ENCODE data around the gene PTPRF.

DNA sequence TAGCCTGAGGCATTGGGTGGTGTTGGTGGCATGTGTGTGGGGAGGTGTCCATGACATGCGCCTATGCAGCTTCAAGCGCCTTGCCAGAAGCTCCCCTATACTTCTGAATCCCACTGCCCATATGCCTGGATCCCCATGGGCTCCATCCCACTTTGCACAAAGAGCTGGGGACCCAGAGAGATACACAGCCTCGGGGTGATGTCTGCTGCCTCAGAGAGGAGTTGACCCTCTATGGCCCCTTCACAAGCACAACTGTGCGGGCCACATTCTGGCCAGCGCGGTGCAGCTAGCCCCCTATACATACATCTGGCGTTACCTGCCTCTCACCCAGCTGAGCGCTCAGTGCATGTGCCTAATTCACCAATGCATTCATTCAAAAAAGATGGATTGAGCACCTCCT, 9.6 kb upstream of the PTPRF start:
- TF ChIP-seq, protein P1, sequence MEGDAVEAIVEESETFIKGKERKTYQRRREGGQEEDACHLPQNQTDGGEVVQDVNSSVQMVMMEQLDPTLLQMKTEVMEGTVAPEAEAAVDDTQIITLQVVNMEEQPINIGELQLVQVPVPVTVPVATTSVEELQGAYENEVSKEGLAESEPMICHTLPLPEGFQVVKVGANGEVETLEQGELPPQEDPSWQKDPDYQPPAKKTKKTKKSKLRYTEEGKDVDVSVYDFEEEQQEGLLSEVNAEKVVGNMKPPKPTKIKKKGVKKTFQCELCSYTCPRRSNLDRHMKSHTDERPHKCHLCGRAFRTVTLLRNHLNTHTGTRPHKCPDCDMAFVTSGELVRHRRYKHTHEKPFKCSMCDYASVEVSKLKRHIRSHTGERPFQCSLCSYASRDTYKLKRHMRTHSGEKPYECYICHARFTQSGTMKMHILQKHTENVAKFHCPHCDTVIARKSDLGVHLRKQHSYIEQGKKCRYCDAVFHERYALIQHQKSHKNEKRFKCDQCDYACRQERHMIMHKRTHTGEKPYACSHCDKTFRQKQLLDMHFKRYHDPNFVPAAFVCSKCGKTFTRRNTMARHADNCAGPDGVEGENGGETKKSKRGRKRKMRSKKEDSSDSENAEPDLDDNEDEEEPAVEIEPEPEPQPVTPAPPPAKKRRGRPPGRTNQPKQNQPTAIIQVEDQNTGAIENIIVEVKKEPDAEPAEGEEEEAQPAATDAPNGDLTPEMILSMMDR (IDR thresholded peaks at IDR 0.05; ENCODE audit: poor library complexity) = no peak
- no peak for TF ChIP-seq EZH2phosphoT487 (IDR thresholded peaks at IDR 0.05; ENCODE audit: low read depth, severe bottlenecking, unreplicated experiment)
- no peak for TF ChIP-seq EZH2 (IDR thresholded peaks at IDR 0.05; ENCODE audit: borderline replicate concordance)

Measured in hepatocyte (in vitro differentiated cells).